Measurements from ENCODE around the gene CACNB1.

CACNB1 gene

GRCh38 chr17:39231591-39232551, 34.4 kb upstream of the CACNB1 start:
- H3K4me3 ChIP-seq (ENCODE audit: control insufficient read depth, low read depth, low read length): no peak overlapping the region
- DNase-seq (ENCODE audit: low read depth): peak; percentile 38
- TF ChIP-seq, protein P1, sequence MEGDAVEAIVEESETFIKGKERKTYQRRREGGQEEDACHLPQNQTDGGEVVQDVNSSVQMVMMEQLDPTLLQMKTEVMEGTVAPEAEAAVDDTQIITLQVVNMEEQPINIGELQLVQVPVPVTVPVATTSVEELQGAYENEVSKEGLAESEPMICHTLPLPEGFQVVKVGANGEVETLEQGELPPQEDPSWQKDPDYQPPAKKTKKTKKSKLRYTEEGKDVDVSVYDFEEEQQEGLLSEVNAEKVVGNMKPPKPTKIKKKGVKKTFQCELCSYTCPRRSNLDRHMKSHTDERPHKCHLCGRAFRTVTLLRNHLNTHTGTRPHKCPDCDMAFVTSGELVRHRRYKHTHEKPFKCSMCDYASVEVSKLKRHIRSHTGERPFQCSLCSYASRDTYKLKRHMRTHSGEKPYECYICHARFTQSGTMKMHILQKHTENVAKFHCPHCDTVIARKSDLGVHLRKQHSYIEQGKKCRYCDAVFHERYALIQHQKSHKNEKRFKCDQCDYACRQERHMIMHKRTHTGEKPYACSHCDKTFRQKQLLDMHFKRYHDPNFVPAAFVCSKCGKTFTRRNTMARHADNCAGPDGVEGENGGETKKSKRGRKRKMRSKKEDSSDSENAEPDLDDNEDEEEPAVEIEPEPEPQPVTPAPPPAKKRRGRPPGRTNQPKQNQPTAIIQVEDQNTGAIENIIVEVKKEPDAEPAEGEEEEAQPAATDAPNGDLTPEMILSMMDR (conservative IDR thresholded peaks at IDR 0.05; ENCODE audit: control insufficient read depth, insufficient read depth, low read depth, low read length): peak; percentile 53

GRCh38 chr17:39231091-39231561, 33.7 kb upstream of the CACNB1 start:
- H3K4me3 ChIP-seq (ENCODE audit: control insufficient read depth, low read depth, low read length): no peak overlapping the region
- TF ChIP-seq, protein P1 (conservative IDR thresholded peaks at IDR 0.05; ENCODE audit: control insufficient read depth, insufficient read depth, low read depth, low read length): no peak
- DNase-seq (ENCODE audit: low read depth): no peak

DNA sequence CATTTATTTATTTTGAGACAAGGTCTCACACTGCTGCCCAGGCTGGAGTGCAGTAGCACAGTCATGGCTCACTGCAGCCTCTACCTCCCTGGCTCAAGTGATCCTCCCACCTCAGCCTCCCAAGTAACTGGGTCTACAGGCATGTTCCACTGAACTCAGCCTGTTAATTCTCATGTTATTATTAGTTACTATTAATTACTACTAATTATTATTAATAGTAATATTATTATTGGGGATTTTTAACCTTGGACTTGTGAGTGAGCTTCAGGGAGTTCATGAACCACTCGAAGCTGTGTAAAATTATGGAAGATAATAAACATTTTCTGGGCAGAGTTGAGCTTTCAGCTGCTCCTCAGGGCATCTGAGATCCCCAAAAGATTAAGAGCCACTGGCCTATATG, 32.9 kb upstream of the CACNB1 start:
- TF ChIP-seq, protein P1 (conservative IDR thresholded peaks at IDR 0.05; ENCODE audit: control insufficient read depth, insufficient read depth, low read depth, low read length): no peak
- no peak overlapping the region for H3K4me3 ChIP-seq (ENCODE audit: control insufficient read depth, low read depth, low read length)
- DNase-seq (ENCODE audit: low read depth): no peak

DNA sequence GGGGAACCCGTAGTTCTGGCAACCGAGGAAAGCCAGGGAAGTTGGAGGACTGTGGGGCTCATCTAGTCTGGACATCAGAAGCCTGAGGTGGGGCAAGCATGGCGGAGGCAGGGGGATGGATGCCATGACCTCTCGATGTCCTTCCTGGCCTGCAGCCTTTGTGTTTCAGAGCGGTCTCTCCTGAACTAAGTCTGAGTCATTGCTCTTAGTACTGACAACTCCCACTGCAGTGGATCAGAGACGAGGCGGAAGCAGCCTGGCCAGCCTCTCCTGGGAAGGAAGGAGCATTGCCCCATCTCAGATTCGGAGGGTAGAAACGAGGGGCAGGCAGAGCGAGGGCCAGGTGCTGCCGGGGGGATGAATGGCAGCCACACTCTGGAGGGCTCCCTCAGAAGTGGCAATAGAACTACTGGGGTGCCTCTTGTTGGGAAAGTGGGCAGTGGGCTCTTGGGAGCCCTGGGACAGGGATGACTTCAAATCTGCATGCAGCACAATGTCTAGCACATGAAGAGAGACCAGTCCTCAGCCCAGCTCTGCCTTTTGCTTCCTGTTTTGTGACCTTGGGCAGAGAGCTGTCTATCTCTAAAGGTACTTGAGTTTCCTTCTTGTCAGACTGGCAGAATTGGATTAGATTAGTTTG, 31.9 kb upstream of the CACNB1 start:
- no peak overlapping the region for H3K4me3 ChIP-seq (ENCODE audit: control insufficient read depth, low read depth, low read length)
- DNase-seq (ENCODE audit: low read depth): peak; percentile 79
- TF ChIP-seq, protein P1 (conservative IDR thresholded peaks at IDR 0.05; ENCODE audit: control insufficient read depth, insufficient read depth, low read depth, low read length): no peak

DNA sequence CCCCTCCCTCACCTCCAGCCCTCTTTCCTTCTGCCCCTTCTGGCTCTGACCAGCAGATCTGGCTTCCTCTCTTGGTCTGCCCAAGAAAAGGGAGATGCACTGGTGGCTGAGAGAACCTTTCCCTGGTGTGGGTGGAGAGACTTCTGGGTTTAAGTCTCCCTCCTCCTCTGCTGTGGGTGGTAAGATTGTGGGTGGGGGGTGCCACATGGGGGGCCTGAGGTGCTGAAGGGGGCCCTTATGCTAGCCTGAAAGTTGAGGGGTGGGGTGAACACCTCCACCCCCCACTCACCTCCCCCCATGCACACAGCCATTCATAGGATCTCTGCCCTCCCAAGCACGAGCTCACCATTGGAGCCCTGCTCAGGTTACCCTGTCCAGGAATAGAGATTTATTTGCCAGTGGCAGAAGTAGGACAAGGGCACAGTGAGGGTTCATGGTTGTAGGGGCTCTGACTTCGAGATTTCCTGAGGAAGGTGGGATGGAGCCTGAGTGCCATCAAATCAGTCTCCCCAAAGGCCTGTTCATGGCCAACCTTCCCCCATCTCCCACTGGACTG, 30.0 kb upstream of the CACNB1 start:
- DNase-seq (ENCODE audit: low read depth): no peak
- H3K4me3 ChIP-seq (ENCODE audit: control insufficient read depth, low read depth, low read length): no peak overlapping the region
- TF ChIP-seq, protein P1 (conservative IDR thresholded peaks at IDR 0.05; ENCODE audit: control insufficient read depth, insufficient read depth, low read depth, low read length): no peak

- TF ChIP-seq, protein P1 (conservative IDR thresholded peaks at IDR 0.05; ENCODE audit: control insufficient read depth, insufficient read depth, low read depth, low read length): no peak
- peak overlapping the region; percentile 34 for H3K4me3 ChIP-seq (ENCODE audit: control insufficient read depth, low read depth, low read length)
- peak; percentile 51 for DNase-seq (ENCODE audit: low read depth)
Measured at GRCh38 chr17:39225959-39226683, 28.7 kb upstream of the CACNB1 start.

All from fibroblast of mammary gland (primary cell).